GM21528 (cell line): ENCODE measurements around the gene CPS1.

ENCODE experiments used
- ATAC-seq: cut with Tn5 transposase; IDR thresholded peaks from one replicate; pipeline ENCODE4 v1.9.1; 2021; ENCODE audit warnings: mild to moderate bottlenecking, moderate library complexity; ENCODE audit not compliant: unreplicated experiment, low FRiP score

Gene CPS1

DNA sequence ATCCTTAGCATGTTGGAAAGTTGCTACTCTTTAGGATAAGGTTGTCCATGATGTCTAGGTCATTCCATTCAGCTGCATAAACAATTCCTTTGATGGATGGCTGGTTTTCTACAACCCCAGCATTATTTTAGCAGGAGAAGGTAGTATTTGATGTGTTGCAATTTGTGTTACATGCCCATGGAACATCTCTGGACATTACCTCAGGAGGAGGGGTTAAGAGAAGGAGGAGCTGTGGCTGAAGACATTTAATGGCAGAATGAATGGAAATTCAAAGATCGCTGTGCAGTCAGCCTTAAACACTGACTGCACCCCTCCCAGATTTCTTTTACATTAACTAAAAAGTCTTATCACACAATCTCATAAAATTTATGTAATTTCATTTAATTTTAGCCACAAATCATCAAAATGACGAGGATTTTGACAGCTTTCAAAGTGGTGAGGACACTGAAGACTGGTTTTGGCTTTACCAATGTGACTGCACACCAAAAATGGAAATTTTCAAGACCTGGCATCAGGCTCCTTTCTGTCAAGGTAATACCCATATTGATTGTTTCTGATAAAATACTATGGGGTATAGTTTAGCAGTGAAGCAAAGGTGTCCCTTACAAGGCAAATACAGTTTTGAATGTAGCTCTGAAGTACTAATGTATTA lies at the start of gene CPS1:
TSS of gene CPS1 (plus strand) at position 271 of the 652 bp plus-strand sequence. CDS start at position 406, 135 bp downstream.
- no peak for ATAC-seq

DNA sequence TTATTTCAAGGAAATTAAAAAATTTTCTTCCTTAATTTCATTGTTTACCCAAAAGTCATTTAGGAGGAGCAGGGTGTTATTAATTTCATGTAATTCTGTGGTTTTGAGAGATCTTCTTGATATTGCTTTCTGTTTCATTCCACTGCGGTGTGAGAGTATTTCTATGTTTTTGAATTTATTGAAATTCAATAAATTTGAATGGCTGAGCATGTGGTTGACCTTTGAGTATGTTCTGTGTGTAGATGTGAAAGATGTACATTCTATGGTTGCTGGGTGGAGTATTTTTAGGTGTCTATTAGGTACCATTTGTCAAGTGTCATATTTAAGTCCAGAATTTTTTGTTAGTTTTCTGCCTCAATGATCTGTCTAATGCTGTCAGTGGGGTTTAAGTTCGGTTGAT lies 40.5 kb upstream of the CPS1 start:
- no peak for ATAC-seq

DNA sequence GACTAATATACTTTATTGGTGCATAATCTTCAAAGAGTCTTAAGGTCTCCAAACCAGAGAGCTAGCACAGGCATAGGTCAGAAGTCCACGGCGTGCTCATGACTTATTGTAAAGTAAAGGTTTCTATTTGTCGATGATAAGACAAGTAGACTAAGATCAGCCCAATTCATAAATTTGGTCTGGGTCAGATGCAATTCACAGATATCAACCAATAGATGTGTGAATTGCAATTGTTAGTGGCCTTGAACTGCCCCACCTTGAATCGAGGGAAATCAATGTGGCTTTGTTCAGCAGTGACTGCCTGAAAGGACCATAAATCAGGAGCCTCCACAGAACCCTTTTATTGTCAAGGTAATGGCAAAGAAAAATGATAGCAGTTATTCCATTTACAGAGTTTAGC lies 39.1 kb upstream of the CPS1 start:
- ATAC-seq: no peak

DNA sequence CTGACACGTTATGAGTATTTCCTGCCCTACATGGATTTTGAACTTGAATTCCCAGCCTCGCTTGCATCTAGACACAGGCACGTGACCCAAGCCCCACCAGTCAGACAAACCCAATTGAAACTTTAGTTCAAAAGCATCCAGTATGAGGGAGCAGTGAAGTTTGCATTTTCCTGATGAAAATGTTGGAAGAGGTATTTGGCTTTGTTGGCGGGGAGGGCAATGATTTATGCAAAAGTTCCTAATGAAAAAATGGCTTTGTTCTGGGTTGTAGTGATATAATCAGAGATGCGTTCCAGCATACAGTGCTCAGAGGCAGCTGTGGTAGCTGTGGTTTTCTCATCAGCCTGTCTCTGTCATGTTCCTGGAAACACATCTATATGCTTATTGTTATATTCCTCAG lies 36.8 kb upstream of the CPS1 start:
- ATAC-seq: no peak

DNA sequence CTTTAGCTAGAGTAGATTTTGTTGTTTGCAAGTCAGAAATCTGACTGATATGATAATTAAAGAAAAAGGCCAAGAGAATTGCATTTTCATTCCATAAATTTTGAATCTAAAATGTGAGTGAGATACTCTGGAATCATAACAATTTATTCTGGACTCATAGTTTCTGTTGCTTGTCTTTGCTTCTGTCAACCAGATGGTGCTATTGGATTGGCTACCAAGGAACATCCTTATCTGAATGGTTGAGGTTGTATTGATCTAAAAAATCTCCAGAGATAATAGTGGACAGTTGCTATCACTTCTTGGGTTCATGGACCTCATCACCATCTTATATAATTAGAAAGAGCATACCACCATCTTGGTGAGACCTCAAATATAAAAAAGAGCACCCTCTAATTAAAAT lies 34.0 kb upstream of the CPS1 start:
- ATAC-seq: no peak

DNA sequence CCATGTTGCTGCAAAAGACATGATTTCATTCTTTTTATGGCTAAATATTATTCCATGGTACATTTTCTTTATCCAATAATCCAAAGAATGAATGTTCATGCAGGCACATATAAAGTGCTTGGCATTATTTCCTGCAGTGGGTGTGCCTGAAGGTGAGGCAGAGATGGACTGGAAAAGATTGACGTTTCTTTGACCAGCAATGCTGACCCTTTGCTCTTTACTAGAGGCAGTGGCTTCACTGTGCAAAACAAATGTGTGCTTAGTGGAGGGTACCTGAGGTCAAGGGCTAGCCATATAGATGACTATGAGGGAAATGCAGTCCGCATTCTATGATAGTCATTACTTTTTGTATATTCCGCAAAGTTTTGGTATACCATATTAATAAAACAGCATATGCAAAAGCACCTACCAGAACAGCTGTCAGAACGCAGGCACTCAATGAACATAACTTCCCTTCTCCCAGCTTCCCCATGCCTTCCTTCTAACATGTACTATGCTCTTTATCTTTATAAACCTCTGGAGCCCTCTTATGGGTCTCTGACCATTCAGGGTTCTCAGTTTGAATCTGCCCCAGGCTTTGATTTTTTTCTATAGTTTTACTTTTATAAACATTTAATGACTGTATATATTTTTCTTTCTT lies 32.6 kb upstream of the CPS1 start:
- no peak for ATAC-seq

DNA sequence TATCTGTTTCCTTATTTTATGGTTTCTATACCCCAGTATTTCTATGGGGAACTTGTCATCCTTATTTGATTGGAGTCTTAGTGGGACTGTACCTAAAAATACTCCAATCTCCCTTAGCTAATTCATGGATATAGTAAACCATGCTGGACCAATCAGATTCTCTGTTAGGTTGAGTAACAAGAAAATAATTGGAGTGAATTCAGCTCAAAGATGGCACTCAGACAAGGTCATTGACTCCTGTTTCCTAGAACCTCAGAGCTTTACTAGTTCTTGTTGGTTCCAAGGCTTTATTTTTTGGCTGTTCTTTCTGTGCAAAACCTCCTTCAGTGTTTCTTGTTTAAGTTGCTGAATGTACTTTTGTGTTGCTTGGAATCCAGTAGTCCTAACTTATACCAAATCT lies 31.9 kb upstream of the CPS1 start:
- ATAC-seq: no peak

DNA sequence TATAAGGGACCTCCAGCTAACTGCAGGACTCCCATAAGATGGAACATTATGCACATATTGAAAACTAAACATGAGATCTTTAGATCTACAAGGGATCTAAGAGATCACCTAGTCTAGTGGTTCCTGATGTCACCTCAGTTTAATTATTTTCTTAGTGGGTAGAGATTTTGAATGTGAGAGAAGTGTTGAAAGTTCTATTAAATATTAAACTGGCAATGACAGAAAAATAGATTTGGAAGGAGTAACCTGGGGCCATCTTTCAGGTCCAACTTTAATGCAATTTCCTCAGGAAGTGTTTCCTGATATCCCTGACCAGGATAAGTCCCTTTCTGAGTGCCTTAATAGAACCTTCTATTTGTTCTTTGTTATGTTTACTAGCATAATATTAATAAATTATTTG lies 29.1 kb upstream of the CPS1 start:
- ATAC-seq: no peak

DNA sequence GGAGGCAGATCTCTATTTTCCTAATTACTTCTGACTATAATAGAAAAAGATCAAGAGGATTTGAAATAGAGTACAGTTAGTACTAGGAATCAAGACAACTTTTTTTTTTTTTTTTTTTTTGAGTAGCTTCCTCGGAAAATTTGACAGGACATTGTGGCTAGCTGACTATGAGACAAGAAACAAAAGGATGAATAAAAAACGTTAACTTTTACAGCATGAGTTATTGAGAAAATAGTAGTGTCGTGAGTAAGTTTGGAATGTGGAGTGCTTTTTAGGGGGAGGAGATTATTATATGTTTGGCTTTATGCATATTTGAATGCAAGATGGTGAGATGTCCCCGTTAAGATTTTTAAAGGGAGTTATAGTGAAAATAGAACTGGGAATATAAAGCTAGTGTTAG lies 27.7 kb upstream of the CPS1 start:
- no peak for ATAC-seq

DNA sequence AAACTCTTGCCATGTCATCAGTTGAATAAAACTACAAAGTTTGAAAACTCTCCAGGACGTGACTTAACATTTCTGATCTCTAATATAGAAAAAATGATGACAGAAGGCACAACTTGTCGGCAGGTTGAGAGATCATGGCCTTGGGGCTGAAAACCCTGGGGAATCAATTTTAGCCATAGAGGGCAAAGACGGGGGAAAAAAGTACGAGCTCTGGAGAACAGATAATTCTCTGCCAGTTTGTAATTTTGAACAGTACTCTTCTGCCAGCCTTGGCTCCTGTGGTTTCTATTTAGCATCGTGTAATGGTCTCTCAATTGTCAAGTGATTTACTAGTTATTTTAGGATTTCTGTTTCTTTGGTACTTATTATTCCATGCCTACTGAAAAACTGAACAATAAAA lies 25.3 kb upstream of the CPS1 start:
- no peak for ATAC-seq

DNA sequence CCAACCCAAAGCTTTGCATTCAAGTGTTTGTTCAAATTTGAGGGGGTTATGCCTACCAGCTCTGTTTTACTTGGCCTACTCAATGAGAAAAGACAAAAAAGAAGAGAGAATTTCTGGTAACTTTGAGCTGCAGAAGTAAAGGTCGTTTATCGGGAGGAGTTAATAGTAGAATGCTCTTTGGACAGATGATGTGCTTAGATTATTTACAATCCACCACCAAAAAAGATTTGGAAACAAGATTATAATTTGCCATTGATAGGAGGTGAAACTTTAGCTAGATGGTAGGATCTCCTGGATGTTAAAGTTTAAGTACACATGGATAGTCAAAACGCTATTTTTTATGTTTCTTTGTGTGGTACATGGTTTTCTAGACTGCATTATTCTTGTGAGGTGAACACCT lies 24.9 kb upstream of the CPS1 start:
- ATAC-seq: no peak

DNA sequence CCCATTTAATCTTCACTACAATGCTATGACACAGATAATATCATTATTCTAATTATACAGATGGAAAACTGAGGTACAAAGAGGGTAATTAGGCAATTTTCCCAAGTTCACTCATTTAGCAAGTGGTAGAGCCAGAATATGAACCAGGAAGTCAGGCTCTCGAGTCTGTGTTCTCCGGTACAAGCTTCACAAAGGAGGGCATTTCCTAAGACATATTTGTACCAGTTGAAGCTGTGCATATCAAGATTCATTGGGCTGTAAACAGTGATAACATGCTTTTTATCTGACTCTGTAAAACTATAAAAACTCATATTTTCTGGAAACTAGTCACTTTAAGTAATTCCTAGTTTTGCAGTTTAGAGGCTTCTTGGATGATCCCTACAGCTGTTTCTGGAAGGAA lies 23.0 kb upstream of the CPS1 start:
- no peak for ATAC-seq

DNA sequence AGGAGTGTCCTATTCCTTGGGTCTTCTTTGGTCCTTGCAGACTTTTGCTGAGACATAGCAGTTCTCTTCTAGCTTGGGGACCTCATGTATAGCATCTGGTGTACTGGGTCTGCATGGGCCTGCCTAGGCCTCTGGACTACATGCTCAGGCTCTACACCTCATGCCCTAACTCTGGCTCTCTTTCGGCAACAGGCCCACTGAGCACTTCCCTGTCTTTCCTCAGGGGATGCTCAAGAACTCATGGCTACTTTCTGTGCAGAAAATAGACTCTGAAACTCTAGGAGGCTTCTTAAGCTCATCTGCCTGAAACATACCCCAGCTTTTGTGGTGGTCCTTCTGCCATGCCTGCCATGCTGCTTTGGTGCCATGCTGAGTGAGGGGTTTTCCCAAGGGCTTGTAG lies 21.5 kb upstream of the CPS1 start:
- ATAC-seq: no peak

DNA sequence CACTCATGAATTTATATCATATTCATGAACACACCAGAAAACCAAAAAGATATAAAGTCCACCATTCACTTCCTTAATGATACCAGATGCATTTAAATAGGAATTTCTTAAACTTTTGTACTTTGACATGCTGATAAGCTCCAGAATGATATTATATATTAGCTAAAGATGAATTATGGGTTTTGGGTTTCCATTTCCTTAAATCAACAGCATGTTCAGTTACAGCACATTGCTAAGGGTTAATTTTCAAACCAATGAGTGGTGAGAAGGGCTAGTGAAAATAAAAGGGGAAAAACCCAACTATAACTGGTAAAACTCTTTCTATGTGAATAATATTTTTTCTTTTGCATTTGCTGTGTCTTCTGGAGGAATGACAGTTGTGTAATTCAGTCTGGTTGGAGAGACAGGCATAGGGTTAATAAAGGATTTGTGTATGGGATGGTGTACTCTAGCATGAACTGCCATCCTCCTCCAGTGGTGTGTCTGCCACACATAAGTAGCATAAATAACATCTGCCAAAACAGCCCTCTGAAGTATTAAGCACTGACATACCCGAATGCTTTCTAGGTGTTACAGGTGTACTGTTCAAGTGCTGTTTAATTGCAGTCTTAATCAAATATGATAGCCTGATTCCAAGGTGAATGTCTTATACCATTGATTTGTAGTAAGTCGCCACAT lies 19.3 kb upstream of the CPS1 start:
- ATAC-seq: peak; percentile 66

DNA sequence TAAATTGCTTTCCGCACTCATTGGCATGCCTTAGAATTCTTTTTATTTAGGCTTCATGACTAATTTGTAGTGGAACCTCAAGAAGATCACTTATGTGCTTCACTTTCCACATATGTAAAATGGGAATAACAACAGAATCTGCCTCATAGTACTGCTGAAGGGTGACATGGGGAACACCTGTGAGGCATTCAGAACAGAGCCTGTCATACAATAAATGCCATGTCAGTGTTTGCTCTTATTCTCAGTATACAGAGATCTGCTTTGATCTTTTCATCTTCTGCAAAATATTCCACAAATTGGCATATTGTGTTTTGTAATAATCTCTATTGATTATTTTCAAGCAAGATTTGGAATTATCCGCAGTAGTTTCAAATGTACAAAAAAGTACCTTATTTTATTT lies 17.4 kb upstream of the CPS1 start:
- no peak for ATAC-seq

DNA sequence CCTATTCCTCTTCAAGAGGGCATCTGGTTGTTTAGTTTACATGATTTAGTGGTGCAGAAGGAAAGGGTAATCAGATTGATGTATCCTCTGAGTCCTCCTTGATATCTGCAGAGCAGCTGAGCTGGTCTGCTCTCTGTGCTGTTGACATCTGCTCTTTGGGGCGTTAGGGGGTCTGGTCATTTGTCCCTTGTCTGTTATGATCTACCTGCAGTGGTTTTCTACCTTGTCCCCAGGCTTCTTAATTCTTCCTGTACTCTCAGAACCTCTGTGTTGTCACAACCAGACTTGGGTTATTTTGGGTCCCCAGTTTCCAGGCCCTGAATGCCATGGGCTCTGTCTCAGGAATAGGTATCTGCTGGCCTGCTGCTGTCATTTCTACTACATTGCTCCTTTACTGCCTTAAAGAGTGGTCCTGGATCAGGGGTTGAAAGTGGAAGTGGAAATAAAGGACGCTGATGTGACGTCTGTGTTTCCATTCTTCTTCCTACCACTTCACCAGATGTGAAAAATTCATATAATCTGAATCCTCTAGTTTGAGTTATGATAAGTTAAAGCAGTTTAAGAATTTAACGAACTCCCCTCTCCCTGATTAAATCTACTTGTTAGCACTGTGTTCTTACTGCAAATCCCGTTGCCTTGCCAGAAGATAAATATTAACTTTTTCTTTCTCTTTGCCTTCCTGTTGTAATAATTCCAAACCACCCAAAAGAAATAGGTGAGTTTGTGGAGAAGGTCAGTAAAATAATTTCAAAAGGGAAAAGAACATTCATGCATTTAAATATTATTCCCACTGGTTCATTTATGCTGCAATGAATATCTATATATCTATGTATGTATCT lies 16.6 kb upstream of the CPS1 start:
- no peak for ATAC-seq

DNA sequence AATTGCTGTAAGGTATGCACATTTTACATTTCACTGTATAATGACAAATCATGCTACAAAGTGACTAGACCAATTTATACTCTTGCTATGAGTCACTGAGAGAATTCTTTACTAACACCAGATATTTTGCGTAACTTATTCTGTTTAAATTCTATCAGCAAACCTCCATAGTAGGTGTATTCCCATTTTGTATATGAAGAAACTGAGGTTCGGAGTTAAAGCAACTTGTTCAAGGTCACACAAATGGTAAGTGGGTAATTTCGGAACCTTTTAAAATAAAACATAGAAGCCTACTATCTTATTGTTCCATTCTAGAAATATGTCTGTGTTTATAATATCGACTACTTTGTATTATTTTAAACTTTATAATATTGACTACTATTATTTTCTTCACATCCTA lies 15.9 kb upstream of the CPS1 start:
- ATAC-seq: no peak

DNA sequence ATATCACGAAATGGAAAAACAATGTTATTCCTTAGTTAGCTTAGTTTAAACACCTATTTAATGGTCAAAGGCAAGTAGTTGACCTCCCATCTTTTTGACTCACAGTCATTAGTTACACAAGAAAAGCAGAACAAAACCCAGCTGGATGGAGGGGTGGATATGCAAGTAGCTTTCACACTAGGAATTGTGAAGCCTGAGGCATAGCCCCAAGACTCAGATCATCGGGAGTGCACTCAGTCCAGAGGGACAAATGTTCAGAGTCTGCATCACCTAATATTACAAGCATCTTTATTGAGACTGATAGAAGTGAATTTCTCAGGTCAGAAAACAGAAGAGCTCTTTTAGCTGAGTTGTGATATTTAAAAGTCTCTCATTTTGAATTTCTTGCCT lies 15.5 kb upstream of the CPS1 start:
- ATAC-seq: no peak

DNA sequence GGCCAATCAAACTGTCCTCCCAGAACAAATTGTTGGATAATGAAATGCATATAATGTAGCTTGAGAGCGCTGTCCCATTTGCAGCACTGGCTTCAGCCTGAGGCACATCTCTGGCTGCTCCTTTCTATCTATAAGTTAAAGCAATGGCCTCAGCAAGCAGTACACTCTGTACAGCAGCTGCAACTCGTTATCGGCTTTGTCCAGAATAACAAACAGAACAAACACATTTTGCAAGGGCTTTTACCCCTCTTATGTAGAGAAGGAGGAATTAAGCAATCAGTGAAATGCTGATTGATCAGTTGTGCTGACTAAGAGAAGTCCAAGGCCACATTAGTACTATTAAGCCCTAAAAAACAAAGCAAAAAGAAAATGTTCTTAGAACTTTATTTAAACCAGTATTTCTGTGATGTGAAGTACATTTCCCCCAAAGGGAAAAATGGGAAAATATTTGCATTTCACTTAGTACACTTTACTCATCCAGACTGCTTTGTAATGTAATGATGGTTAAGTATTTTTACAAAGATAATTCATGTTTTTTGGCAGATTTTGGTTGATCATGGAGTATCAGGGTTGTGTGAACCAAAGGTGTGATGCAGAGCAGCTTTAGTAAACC lies 15.0 kb upstream of the CPS1 start:
- ATAC-seq: no peak

DNA sequence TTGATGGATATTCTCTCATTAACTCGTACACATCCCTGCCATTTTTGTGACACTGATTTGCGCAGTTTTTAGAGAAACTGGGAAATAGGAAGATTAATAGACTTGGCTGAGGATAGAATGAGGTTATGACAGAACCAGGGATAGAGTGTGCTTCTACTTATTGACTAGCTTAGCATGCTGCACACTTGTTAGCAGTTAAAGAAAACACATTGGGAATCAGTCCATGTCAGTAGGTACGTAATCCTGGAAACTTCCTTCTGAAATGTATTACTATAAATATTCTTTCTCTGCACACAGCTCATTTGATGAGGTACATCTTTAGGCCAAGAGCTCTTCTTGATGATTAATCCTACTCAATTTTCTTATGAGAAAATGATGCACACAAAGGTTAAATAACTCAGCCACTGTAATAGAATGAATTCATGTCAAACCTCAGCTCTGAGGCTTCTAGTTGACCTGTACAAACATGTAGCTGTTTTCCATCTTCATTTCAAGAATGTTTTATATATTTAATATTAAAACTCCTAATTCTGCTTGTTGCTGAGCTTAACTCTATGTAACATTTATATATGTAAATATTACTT lies 12.3 kb upstream of the CPS1 start:
- no peak for ATAC-seq
